Ishikawa (cell line): Measurements from ENCODE around the gene FAM234B.

Experiments used
- EGR1 ChIP-seq: IDR thresholded peaks from 2 replicates; pipeline ENCODE4 v1.6.1; 2012
- EP300 ChIP-seq: IDR thresholded peaks from 2 replicates; pipeline ENCODE4 v1.6.1; 2012; ENCODE audit warnings: borderline replicate concordance
- NFIC ChIP-seq: IDR thresholded peaks from 2 replicates; pipeline ENCODE4 v1.6.1; 2012
- RAD21 ChIP-seq: IDR thresholded peaks from 2 replicates; pipeline ENCODE4 v1.6.1; 2012; ENCODE audit warnings: low read depth
- TAF1 ChIP-seq: IDR thresholded peaks from 2 replicates; pipeline ENCODE4 v1.6.1; 2012; ENCODE audit warnings: low read depth, mild to moderate bottlenecking
- YY1 ChIP-seq: IDR thresholded peaks from 2 replicates; pipeline ENCODE4 v1.6.1; 2012; ENCODE audit warnings: low read depth
- TF ChIP-seq, protein P1 (sequence below): IDR thresholded peaks from 2 replicates; pipeline ENCODE4 v1.6.1; 2012
- TF ChIP-seq, protein P2 (sequence below): IDR thresholded peaks from 2 replicates; pipeline ENCODE4 v1.6.1; 2012; ENCODE audit warnings: low read depth, mild to moderate bottlenecking

DNA sequence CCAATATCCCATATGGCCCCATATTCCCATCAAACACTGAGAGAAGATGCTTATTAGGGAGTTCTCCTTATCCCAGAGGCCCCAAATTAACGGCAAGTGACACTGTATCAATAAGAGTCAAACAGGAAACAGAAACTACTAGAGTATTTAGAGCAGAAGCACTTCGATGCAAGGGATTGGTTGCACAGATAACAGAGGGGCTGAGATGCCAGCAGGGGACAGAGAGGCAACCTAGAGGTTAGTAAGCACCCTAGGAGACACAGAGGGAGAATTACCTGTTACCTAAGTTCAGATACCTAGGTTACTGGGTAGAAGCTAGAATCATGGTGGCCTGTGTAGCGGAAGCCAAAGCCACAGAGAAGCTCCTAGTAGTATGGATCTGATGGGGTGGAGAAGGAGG is 47.0 kb upstream of the FAM234B start:
- TF ChIP-seq EGR1 (no peak), YY1 (no peak), RAD21 (no peak), EP300 (no peak), TAF1 (no peak), NFIC (no peak)
- TF ChIP-seq, protein P1, sequence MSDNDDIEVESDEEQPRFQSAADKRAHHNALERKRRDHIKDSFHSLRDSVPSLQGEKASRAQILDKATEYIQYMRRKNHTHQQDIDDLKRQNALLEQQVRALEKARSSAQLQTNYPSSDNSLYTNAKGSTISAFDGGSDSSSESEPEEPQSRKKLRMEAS: no peak
- TF ChIP-seq, protein P2, sequence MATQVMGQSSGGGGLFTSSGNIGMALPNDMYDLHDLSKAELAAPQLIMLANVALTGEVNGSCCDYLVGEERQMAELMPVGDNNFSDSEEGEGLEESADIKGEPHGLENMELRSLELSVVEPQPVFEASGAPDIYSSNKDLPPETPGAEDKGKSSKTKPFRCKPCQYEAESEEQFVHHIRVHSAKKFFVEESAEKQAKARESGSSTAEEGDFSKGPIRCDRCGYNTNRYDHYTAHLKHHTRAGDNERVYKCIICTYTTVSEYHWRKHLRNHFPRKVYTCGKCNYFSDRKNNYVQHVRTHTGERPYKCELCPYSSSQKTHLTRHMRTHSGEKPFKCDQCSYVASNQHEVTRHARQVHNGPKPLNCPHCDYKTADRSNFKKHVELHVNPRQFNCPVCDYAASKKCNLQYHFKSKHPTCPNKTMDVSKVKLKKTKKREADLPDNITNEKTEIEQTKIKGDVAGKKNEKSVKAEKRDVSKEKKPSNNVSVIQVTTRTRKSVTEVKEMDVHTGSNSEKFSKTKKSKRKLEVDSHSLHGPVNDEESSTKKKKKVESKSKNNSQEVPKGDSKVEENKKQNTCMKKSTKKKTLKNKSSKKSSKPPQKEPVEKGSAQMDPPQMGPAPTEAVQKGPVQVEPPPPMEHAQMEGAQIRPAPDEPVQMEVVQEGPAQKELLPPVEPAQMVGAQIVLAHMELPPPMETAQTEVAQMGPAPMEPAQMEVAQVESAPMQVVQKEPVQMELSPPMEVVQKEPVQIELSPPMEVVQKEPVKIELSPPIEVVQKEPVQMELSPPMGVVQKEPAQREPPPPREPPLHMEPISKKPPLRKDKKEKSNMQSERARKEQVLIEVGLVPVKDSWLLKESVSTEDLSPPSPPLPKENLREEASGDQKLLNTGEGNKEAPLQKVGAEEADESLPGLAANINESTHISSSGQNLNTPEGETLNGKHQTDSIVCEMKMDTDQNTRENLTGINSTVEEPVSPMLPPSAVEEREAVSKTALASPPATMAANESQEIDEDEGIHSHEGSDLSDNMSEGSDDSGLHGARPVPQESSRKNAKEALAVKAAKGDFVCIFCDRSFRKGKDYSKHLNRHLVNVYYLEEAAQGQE: no peak
